ENCODE results near the gene ZNF408.
"Not testable (repeated sequence)": the region's sequence is repeated elsewhere in the genome, so short reads cannot be mapped to it uniquely, and the experiment has no call there.

GRCh38 chr11:46670521-46670920 lies 30.3 kb upstream of the ZNF408 start:
- not testable (repeated sequence) for TF ChIP-seq CTCF (IDR thresholded peaks at IDR 0.05; ENCODE audit: borderline replicate concordance, extremely low read depth, low read length, poor library complexity, severe bottlenecking); EZH2 (IDR thresholded peaks at IDR 0.05; ENCODE audit: borderline replicate concordance, low read depth, low read length, severe bottlenecking)

All from DND-41 (cell line).